Neural cell (in vitro differentiated cells): Measurements from ENCODE around the gene SALL4. TPM values are rescaled to one million over a fixed set of nuclear protein-coding genes. Genes with fewer than 3 reads are reported as not detected.

ENCODE experiments used
- H2AFZ ChIP-seq: fragments of 200-600, 300-800 bp; sonication (generic), shearing (Covaris generic); 2 replicates; pipeline ENCODE4 v1.6.0; 2014; ENCODE audit warnings: low read depth, mild to moderate bottlenecking, antibody characterized with exemption, low read length, moderate library complexity
- H3F3A ChIP-seq: fragments of 200-600 bp; shearing (Covaris generic); 2 replicates; pipeline ENCODE4 v1.6.1; 2016; ENCODE audit warnings: mild to moderate bottlenecking, moderate library complexity, mixed read lengths, antibody characterized with exemption, low read length; ENCODE audit not compliant: insufficient read depth, poor library complexity, severe bottlenecking
- H3K27ac ChIP-seq: fragments of 200-600, 300-800 bp; sonication (generic), shearing (Covaris generic); 2 replicates; pipeline ENCODE4 v1.5.1; 2014; ENCODE audit warnings: mild to moderate bottlenecking, low read length, moderate library complexity
- H3K27me3 ChIP-seq: fragments of 300-800, 200-600 bp; sonication (generic), shearing (Covaris generic); 2 replicates; pipeline ENCODE4 v1.6.0; 2014; ENCODE audit warnings: mild to moderate bottlenecking, low read depth, low read length, moderate library complexity; ENCODE audit not compliant: insufficient read depth
- H3K36me3 ChIP-seq: fragments of 300-800, 200-600 bp; sonication (generic), shearing (Covaris generic); 2 replicates; pipeline ENCODE4 v1.5.1; 2014; ENCODE audit warnings: mild to moderate bottlenecking, antibody characterized with exemption, low read length, moderate library complexity; ENCODE audit not compliant: insufficient read depth
- H3K4me2 ChIP-seq: fragments of 300-800, 200-600 bp; sonication (generic), shearing (Covaris generic); 2 replicates; pipeline ENCODE4 v1.6.0; 2014; ENCODE audit warnings: mild to moderate bottlenecking, low read length
- H3K4me3 ChIP-seq: fragments of 300-800, 200-600 bp; sonication (generic), shearing (Covaris generic); 2 replicates; pipeline ENCODE4 v1.5.1; 2014; ENCODE audit warnings: mild to moderate bottlenecking, low read length, moderate library complexity
- H3K79me2 ChIP-seq: fragments of 200-600 bp; shearing (Covaris generic); replicated peaks from 2 replicates; pipeline ENCODE4 v1.6.0; 2014; ENCODE audit warnings: mild to moderate bottlenecking, low read length, moderate library complexity; ENCODE audit not compliant: insufficient read depth
- H3K9ac ChIP-seq: fragments of 300-800, 200-600 bp; sonication (generic), shearing (Covaris generic); 2 replicates; pipeline ENCODE4 v1.6.1; 2016; ENCODE audit warnings: mild to moderate bottlenecking, low read length, mixed read lengths
- H3K9me2 ChIP-seq: fragments of 200-600 bp; shearing (Covaris generic); 2 replicates; pipeline ENCODE4 v1.6.1; 2016; ENCODE audit warnings: mild to moderate bottlenecking, low read length, mixed read lengths; ENCODE audit not compliant: insufficient read depth
- H3K9me3 ChIP-seq: fragments of 200-600, 300-800 bp; sonication (generic), shearing (Covaris generic); 2 replicates; pipeline ENCODE4 v1.6.1; 2016; ENCODE audit warnings: mild to moderate bottlenecking, mixed run types, low read length, moderate library complexity, mixed read lengths
- H4K20me1 ChIP-seq: fragments of 200-600 bp; shearing (Covaris generic); 2 replicates; pipeline ENCODE4 v1.6.1; 2016; ENCODE audit warnings: mild to moderate bottlenecking, mixed run types; ENCODE audit not compliant: insufficient read depth
- EP300 ChIP-seq: fragments of 450-650 bp; conservative IDR thresholded peaks from 2 replicates; pipeline ENCODE4 v1.6.1; 2014; ENCODE audit warnings: antibody characterized with exemption, mild to moderate bottlenecking, moderate library complexity; ENCODE audit not compliant: poor library complexity, severe bottlenecking
- EZH2 ChIP-seq: fragments of 200-600, 300-800 bp; shearing (Covaris generic), sonication (generic); IDR thresholded peaks from 2 replicates; pipeline ENCODE4 v1.6.1; 2014; ENCODE audit warnings: antibody characterized with exemption, low read length, borderline replicate concordance, mild to moderate bottlenecking; ENCODE audit not compliant: insufficient read depth, poor library complexity, severe bottlenecking
- MXI1 ChIP-seq: fragments of 450-650 bp; conservative IDR thresholded peaks from 2 replicates; pipeline ENCODE4 v1.6.1; 2014; ENCODE audit warnings: antibody characterized with exemption, mild to moderate bottlenecking; ENCODE audit not compliant: poor library complexity, severe bottlenecking
- POLR2AphosphoS5 ChIP-seq: IDR thresholded peaks from 2 replicates; pipeline ENCODE4 v1.6.1; 2012
- RAD21 ChIP-seq: fragments of 450-650 bp; conservative IDR thresholded peaks from 2 replicates; pipeline ENCODE4 v1.6.1; 2014; ENCODE audit warnings: antibody characterized with exemption, mild to moderate bottlenecking, moderate library complexity
- SMC3 ChIP-seq: fragments of 450-650 bp; conservative IDR thresholded peaks from 2 replicates; pipeline ENCODE4 v1.6.1; 2014; ENCODE audit warnings: antibody characterized with exemption, mild to moderate bottlenecking, moderate library complexity; ENCODE audit not compliant: poor library complexity
- TAF1 ChIP-seq: IDR thresholded peaks from 2 replicates; pipeline ENCODE4 v1.6.1; 2012; ENCODE audit warnings: low read depth
- polyA plus RNA-seq: library from polyadenylated mRNA; depleted of rRNA; stranded (reverse); fragments of >200 nt; gene quantifications from 2 replicates; pipeline ENCODE4 v1.2.3, GENCODE V29; 2014
- TF ChIP-seq, protein P1 (sequence below): fragments of 450-650 bp; IDR thresholded peaks from 2 replicates; pipeline ENCODE4 v1.5.1; 2014; ENCODE audit warnings: antibody characterized with exemption, mild to moderate bottlenecking, moderate library complexity; ENCODE audit not compliant: poor library complexity, severe bottlenecking
- TF ChIP-seq, protein P2 (sequence below): IDR thresholded peaks from 2 replicates; pipeline ENCODE4 v1.6.1; 2012; ENCODE audit warnings: borderline replicate concordance

The SALL4 gene
- polyA plus RNA-seq, 1 donor from 2014 or later: 1.4 TPM

DNA sequence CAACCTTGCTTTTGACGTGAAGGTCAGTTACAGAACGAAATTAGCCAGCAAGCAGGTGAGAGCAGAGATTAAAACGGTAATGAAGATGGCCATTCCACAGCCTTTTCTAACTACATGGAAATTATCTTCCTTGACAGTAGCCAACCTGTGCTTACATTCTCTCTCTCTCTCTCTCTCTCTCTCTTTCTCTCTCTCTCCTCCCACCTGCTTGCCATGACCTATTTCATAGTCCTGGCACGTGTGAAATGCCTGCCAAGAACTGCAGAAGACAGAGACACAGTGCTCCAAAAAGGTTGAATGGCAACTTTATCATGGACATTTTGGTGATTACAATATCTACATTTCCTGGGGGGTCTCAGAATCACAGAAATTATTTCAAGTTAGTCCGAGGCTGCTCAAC lies 38.5 kb upstream of the SALL4 start:
- no peak overlapping the region for H3K4me2 ChIP-seq
- no peaks in the 10 kb centered on the region for H3K79me2 ChIP-seq
- no peak overlapping the region for H3K27ac ChIP-seq
- no peaks in the 10 kb centered on the region for H3K27me3 ChIP-seq
- H3K9me3 ChIP-seq: no peaks in the 10 kb centered on the region
- no peak overlapping the region for H2AFZ ChIP-seq
- H3K9me2 ChIP-seq: no peaks in the 10 kb centered on the region
- H3F3A ChIP-seq: no peaks in the 10 kb centered on the region
- H3K36me3 ChIP-seq: no peaks in the 10 kb centered on the region
- no peak for TF ChIP-seq EZH2
- no peak for TF ChIP-seq EP300
- no peak for TF ChIP-seq MXI1
- TF ChIP-seq POLR2AphosphoS5: no peak
- TF ChIP-seq, protein P1, sequence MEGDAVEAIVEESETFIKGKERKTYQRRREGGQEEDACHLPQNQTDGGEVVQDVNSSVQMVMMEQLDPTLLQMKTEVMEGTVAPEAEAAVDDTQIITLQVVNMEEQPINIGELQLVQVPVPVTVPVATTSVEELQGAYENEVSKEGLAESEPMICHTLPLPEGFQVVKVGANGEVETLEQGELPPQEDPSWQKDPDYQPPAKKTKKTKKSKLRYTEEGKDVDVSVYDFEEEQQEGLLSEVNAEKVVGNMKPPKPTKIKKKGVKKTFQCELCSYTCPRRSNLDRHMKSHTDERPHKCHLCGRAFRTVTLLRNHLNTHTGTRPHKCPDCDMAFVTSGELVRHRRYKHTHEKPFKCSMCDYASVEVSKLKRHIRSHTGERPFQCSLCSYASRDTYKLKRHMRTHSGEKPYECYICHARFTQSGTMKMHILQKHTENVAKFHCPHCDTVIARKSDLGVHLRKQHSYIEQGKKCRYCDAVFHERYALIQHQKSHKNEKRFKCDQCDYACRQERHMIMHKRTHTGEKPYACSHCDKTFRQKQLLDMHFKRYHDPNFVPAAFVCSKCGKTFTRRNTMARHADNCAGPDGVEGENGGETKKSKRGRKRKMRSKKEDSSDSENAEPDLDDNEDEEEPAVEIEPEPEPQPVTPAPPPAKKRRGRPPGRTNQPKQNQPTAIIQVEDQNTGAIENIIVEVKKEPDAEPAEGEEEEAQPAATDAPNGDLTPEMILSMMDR: no peak
- H4K20me1 ChIP-seq: no peaks in the 10 kb centered on the region
- H3K4me3 ChIP-seq: no peak overlapping the region
- H3K9ac ChIP-seq: no peak overlapping the region

DNA sequence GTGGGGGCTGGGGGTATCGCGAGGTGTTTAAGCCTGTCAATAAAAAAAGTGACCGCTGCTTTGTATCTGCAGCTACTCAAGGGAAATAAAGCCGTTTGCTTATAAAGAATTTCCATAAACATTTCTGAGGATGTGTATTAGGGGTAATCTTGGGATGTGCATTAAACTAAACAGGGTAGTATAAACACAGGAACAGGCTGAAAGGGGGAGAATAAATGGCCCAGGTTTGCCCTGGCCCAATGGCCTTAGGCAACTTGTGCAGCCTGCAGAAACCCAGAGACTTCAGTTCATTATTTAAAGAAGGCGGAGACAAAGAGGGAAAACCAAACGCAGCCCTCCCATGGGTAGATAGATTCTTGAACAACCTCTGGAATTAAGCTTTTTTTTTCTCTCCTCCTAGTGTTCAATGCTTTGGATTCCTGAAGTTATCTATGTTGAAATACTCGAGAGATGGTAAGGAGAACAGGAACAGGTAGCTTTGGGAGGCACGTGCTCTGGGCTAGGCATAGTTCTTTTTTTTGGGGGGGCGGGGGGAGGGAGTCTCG lies 35.6 kb upstream of the SALL4 start:
- no peak overlapping the region for H2AFZ ChIP-seq
- no peaks in the 10 kb centered on the region for H3K9me3 ChIP-seq
- no peak overlapping the region for H3K4me2 ChIP-seq
- no peak overlapping the region for H3K27ac ChIP-seq
- TF ChIP-seq SMC3: no peak
- TF ChIP-seq, protein P2, sequence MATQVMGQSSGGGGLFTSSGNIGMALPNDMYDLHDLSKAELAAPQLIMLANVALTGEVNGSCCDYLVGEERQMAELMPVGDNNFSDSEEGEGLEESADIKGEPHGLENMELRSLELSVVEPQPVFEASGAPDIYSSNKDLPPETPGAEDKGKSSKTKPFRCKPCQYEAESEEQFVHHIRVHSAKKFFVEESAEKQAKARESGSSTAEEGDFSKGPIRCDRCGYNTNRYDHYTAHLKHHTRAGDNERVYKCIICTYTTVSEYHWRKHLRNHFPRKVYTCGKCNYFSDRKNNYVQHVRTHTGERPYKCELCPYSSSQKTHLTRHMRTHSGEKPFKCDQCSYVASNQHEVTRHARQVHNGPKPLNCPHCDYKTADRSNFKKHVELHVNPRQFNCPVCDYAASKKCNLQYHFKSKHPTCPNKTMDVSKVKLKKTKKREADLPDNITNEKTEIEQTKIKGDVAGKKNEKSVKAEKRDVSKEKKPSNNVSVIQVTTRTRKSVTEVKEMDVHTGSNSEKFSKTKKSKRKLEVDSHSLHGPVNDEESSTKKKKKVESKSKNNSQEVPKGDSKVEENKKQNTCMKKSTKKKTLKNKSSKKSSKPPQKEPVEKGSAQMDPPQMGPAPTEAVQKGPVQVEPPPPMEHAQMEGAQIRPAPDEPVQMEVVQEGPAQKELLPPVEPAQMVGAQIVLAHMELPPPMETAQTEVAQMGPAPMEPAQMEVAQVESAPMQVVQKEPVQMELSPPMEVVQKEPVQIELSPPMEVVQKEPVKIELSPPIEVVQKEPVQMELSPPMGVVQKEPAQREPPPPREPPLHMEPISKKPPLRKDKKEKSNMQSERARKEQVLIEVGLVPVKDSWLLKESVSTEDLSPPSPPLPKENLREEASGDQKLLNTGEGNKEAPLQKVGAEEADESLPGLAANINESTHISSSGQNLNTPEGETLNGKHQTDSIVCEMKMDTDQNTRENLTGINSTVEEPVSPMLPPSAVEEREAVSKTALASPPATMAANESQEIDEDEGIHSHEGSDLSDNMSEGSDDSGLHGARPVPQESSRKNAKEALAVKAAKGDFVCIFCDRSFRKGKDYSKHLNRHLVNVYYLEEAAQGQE: no peak
- no peak for TF ChIP-seq EP300
- no peak for TF ChIP-seq TAF1
- TF ChIP-seq RAD21: no peak
- TF ChIP-seq POLR2AphosphoS5: no peak
- TF ChIP-seq, protein P1: no peak
- no peak for TF ChIP-seq MXI1
- no peak for TF ChIP-seq EZH2
- H3K79me2 ChIP-seq: no peaks in the 10 kb centered on the region
- no peaks in the 10 kb centered on the region for H3K27me3 ChIP-seq
- no peaks in the 10 kb centered on the region for H3K9me2 ChIP-seq
- no peaks in the 10 kb centered on the region for H3K36me3 ChIP-seq
- no peaks in the 10 kb centered on the region for H4K20me1 ChIP-seq
- no peak overlapping the region for H3K4me3 ChIP-seq
- H3F3A ChIP-seq: no peaks in the 10 kb centered on the region
- no peak overlapping the region for H3K9ac ChIP-seq
